Stimulated activated CD4-positive, alpha-beta T cell treated with anti-CD3 and anti-CD28 coated beads, Interleukin-1b, Interleukin-23, amount 100 ng/mL, for 1 hour (primary cell): Measurements from ENCODE around the gene CDHR1.
"Not testable (repeated sequence)": the region's sequence is repeated elsewhere in the genome, so short reads cannot be mapped to it uniquely, and the experiment has no call there.

Experiments
- DNase-seq, 2 donors: peaks; one replicate each; pipeline ENCODE4 v3.0.0-alpha.2; 2020; ENCODE audit warnings: low read depth in 2 of 2

Gene CDHR1

GRCh38 chr10:84194424-84195043, at the start of gene CDHR1:
Gene CDHR1, plus strand, starts transcription at chr10:84194537. Its CDS starts 224 bp downstream, at chr10:84194761.
- DNase-seq, result no peak

DNA sequence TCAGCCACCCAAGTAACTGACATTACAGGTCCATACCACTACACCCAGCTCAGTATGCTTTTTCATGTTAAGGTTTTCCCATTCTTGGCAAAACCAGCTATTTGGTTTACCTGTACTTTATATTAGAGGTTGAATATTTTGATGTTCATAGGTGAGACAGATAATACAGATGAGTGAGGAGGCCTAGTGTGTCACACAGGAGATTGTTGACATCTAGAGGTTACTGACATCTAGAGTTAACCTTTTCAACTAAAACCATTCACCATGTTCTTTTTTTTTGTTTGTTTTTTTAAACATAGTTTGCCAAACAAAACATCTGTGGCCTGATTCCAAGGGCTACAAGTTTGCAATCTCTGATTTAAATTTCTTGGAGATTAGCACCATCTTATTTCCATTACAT, 47.0 kb upstream of the CDHR1 start:
- no peak for DNase-seq

- not testable (repeated sequence) for DNase-seq
These were observed 46.2 kb upstream of the CDHR1 start for GRCh38 chr10:84148006-84148597.

GRCh38 chr10:84149854-84150253, 44.5 kb upstream of the CDHR1 start:
- no peak for DNase-seq

- DNase-seq, result no peak
These were observed 41.6 kb upstream of the CDHR1 start for GRCh38 chr10:84152769-84153168.

DNA sequence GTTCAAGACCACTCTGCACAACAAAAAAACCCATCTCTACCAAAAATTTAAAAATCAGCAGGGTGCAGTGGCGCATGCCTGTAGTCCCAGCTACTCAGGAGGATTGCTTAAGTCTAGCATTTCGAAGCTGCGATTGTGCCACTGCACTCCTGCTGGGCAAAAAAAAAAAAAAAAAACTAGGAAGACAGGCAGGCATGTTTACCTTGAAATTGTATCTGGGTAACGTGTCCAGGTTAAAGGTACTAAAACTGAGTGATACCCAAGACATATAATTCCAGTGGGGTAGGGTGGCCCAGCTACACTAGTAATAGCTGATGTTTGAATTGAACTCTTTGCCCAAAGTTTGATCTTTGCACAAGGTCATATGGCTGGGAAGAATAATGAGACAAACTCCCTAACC, 38.8 kb upstream of the CDHR1 start:
- DNase-seq, result no peak

DNA sequence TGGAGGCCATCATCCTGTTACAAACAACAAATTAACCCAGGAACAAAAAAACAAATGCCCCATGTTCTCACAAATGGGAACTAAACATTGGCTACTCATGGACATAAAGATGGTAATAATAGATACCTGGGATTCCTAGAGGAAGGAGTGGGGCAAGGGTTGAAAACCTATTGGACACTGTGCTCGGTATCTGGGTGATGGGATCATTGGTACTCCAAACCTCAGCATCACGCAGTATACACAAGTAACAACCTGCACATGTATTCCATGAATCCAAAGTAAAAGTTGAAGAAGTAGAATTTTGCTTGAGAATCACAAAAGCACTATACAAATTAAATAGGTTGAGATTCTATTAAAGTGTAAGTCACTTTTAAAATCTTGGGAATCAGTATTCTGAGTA, 38.3 kb upstream of the CDHR1 start:
- no peak for DNase-seq

DNA sequence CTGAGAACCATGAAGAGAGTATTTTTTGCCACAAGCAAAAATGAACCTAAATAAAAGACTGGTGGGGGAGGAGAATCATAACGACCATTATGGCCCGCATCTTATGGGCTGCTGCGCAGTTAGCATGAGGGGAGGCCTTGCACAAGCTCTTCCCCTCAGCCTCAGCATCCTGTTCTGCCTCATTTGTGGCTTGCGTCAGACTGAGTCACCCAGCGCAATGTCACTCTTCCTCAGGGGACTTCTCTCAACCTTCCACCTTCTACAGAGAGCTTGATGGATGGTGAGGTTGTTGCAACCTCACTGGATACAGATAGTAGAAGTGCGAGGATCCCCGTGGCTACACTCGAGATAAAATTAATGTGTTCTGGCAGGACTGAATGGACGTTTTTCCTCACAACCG, 37.6 kb upstream of the CDHR1 start:
- no peak for DNase-seq

- no peak for DNase-seq
These were observed 36.3 kb upstream of the CDHR1 start for GRCh38 chr10:84158061-84158460.

DNA sequence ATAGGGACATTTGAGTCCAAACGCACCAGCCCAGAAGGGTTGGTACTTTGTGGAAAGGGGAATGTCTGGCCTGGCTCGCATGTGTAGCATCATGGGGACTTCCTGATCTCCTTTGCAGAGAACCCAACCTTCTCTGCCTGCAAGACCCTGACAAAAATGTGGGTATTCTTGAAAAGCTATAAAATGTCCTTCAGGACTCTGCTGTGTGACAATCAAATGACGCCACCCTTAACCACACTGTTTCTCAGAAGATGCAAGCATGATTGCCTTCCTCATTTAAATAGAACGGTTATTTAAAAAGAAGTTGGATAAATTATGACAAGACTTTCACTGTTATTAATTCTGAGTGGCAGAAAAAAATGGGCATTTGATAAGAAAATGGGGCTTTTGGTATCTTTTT, 35.8 kb upstream of the CDHR1 start:
- no peak for DNase-seq

DNA sequence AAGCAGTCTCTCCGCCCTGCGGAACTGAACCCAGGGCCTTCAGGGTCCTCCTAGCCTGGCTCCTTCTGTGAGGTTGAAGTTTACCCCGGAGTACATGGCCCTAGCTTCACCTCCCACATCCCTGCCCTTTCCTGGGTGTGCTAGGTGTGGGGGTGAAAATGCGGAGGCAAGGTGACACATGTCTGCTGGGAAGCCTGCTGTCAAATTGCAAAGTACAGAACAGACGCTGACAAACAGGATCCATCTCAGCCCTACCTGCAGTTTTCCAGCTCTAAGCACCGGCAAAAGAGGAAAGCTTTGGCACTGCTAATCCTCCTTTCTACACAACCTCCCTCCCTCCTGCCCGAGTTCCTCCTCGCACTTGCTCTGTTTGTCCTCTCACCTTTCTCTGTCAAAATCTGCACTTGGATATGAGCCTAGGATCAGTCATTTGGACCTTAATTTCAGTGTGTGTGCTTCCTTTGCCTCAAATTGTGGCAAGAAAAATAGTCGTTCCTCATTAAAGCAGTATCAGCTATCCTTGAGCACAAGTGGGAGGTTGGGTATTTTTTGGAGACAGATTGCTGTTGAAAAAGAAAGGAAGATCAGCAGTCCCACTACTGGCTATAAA, 35.2 kb upstream of the CDHR1 start:
- no peak for DNase-seq

- DNase-seq, result no peak
These were observed 33.5 kb upstream of the CDHR1 start for GRCh38 chr10:84160663-84161362.

DNA sequence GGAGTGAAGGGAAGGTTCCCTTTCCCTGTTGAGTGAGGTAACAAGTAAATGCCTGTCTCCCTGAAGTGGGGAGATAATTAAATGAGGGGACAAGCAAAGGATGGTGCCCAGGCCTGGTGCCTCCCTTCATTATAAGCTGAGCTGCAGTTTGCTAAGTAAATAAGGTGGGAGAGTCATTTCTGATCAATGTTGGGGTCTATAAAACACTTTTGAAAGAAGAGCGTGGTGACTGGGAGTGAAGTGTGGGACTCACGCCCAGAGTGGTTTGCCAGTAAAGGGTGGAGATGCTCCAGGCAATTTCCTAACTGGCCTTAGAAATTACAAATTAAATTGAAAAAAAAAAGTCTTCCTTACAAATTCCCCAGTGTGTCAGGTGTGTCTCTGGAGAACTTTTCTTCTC, 30.3 kb upstream of the CDHR1 start:
- DNase-seq, result no peak

DNA sequence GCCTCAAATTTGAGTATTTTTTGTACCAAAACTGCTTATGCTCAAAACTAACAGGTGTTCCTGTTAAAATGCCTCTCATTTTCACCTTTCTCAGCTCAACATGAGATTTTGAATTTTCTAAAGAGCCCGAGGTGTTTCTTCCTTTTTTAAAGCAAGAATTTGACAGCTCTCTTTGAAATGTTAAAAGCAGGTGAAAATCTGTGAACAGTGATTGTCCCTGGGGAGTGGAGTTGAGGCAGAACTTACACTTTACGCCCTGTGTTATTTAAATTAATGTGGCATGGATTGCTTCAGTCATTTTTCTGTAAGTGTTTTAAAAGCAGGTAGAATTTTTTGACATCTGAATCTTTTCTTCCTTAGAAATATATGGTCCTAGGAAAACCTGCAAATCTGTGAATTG, 29.9 kb upstream of the CDHR1 start:
- DNase-seq, result no peak

GRCh38 chr10:84166620-84167288, 27.6 kb upstream of the CDHR1 start:
- no peak for DNase-seq

GRCh38 chr10:84167289-84167653, 27.1 kb upstream of the CDHR1 start:
- DNase-seq, result not testable (repeated sequence)

GRCh38 chr10:84168382-84168781, 26.0 kb upstream of the CDHR1 start:
- DNase-seq, result not testable (repeated sequence)

GRCh38 chr10:84171237-84171636, 23.1 kb upstream of the CDHR1 start:
- DNase-seq, result not testable (repeated sequence)

DNA sequence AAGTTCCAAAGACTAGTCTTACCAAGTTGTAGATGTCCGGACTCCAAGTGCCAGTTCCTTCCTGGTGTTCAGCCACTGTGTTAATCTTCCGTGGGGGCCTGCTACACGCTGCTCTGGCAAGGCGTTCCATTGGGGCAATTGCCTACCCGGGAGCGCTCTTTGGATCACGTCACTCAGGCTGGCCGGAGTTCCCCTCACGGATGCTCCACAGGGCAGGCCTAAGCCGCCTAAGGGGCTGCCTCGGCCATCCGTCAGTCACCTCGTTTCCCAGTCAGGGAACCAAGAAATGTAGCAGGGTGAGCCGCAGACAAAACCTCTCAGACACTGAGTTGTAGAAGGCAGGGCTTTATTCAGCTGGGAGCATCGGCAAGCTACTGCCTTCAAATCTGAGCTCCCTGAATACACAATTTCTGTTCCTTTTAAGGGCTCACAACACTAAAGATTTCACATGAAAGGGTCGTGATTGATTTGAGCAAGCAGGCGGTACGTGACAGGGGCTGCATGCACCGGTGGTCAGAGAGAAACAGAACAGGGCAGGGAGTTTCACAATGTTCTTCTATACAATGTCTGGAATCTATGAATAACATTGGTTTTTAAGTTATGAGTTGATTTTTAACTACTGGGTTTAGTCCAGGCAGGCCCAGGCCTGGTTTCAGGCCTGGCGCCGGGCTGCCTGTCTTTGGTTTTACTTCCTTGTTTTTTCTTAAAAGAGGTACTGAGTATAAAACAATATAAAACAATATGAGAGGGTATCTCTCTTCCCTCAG, 22.5 kb upstream of the CDHR1 start:
- not testable (repeated sequence) for DNase-seq

DNA sequence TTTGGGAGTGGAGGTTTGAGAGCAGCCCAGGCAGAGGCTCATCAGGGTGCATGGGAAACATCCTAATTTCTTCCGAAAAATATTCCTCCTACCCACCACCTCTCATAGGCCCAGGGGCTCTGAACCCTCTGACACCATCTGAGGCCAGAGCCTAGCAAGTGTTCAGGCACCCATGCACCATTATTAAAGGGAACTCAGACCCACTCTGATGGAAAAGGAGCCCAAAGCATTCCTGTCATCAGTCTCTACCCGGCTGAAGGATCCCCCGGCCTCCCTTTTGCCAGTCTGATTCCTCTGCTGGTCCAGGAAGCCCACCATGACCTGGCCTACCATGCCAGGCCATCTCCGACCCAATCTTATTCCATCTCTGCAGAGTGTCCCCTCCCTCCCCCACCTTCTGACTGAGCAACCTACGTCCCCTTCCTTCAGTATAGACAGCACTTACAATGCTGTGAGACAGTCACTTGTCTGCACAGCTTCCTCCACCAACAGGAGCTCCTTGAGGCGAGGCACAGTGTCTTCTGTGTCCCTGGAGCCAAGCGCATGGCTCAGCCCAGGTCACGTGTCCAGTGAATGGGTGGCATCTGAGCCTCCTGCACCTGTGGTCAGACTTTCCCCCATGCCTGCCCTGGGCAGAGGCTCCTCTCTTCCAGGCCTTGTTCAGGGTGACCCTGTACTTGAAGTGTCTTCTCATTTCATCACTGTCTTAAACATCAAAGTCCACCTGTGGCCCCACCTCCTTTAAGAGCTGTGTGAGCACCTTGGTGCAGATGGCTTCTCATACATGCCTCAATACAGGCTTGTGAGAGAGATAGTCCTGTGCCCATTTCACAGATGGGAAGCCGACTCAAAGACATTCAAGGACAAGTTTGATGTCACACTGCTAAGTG, 21.6 kb upstream of the CDHR1 start:
- DNase-seq, result no peak
